GM12878 (cell line): ENCODE results near the gene NOP56. TPM values are rescaled to one million over a fixed set of nuclear protein-coding genes. Genes with fewer than 3 reads are reported as not detected.

Experiments
- ATAC-seq: fragments of 200-7000 bp; cut with Tn5 transposase; 3 replicates; pipeline ENCODE4 v1.9.1; 2020; ENCODE audit warnings: mild to moderate bottlenecking, moderate library complexity
- BruUV-seq: library from RNA; stranded (reverse); fragments of 400-500 nt; replicated peaks from 2 replicates; lab custom pipeline; 2021; lab: Mats Ljungman, UMichigan
- CTCF ChIA-PET: fragments of 300-600 bp; sonication (Branson Sonifier 250); formaldehyde crosslinking; extraction: SDS; loops from one replicate; lab custom pipeline; 2021; ENCODE audit warnings: inconsistent platforms; lab: Yijun Ruan, JAX
- POLR2A ChIA-PET: fragments of 350-600 bp; formaldehyde crosslinking; extraction: SDS; loops from one replicate; lab custom pipeline; 2021; ENCODE audit warnings: inconsistent platforms; lab: Charles Lee
- RAD21 ChIA-PET: fragments of 300-600 bp; sonication (Branson Sonifier 250); formaldehyde crosslinking; loops from one replicate; lab custom pipeline; 2023; ENCODE audit warnings: antibody characterized with exemption; ENCODE audit not compliant: unreplicated experiment; lab: Charles Lee
- SMC1A ChIA-PET: fragments of 300-600 bp; sonication (Branson Sonifier 250); formaldehyde crosslinking; loops from one replicate; lab custom pipeline; 2023; ENCODE audit not compliant: unreplicated experiment, uncharacterized antibody; lab: Charles Lee
- DNase-seq: peaks from one replicate; pipeline ENCODE4 v3.0.0-alpha.2; 2011; ENCODE audit warnings: low read depth, low spot score
- FAIRE-seq: peaks from 3 replicates; lab custom pipeline; 2011; peaks lifted over from hg19 to GRCh38; lab: Jason Lieb, UNC
- H2AFZ ChIP-seq: 2 replicates; pipeline ENCODE4 v1.6.0; 2011; ENCODE audit warnings: low read depth, low read length, control low read depth; ENCODE audit not compliant: control insufficient read depth
- H3K27ac ChIP-seq: 2 replicates; pipeline ENCODE4 v1.5.1; 2011; ENCODE audit warnings: control low read depth; ENCODE audit not compliant: control insufficient read depth, insufficient read depth
- H3K27me3 ChIP-seq, 2 experiments: replicated peaks in 1 of 2; 2 replicates each; pipeline versions ENCODE4 v1.6.0 to v1.6.1; 2011; ENCODE audit warnings: low read length in 1 of 2; ENCODE audit not compliant: control insufficient read depth in 2 of 2, insufficient read depth in 2 of 2
- H3K36me3 ChIP-seq, 2 experiments: 2 replicates each; pipeline ENCODE4 v1.5.1; 2011; ENCODE audit warnings: low read length in 1 of 2; ENCODE audit not compliant: control insufficient read depth in 2 of 2, insufficient read depth in 2 of 2
- H3K4me1 ChIP-seq: 2 replicates; pipeline ENCODE4 v1.6.1; 2011; ENCODE audit warnings: mild to moderate bottlenecking, low read length, moderate library complexity, mixed read lengths; ENCODE audit not compliant: control insufficient read depth, insufficient read depth
- H3K4me2 ChIP-seq: 2 replicates; pipeline ENCODE4 v1.6.0; 2011; ENCODE audit warnings: control low read depth; ENCODE audit not compliant: control insufficient read depth, insufficient read depth
- H3K4me3 ChIP-seq: fragments of 200-600 bp; sonication (generic); 2 replicates; pipeline ENCODE4 v1.5.1; 2016
- H3K79me2 ChIP-seq: 2 replicates; pipeline ENCODE4 v1.6.0; 2011; ENCODE audit warnings: low read length; ENCODE audit not compliant: control insufficient read depth, insufficient read depth
- H3K9ac ChIP-seq: 2 replicates; pipeline ENCODE4 v1.8.0; 2011; ENCODE audit warnings: low read length, control low read depth, mixed read lengths; ENCODE audit not compliant: control insufficient read depth, insufficient read depth
- H3K9me3 ChIP-seq: replicated peaks from 3 replicates; pipeline ENCODE4 v1.5.1; 2011; ENCODE audit warnings: mild to moderate bottlenecking, low read length; ENCODE audit not compliant: control insufficient read depth, insufficient read depth
- H4K20me1 ChIP-seq: 2 replicates; pipeline ENCODE4 v1.6.0; 2011; ENCODE audit not compliant: control insufficient read depth, insufficient read depth
- ATF2 ChIP-seq: IDR thresholded peaks from 2 replicates; pipeline ENCODE4 v1.6.1; 2012; ENCODE audit warnings: low read length, inconsistent platforms
- BCL3 ChIP-seq: IDR thresholded peaks from 2 replicates; pipeline ENCODE4 v1.6.1; 2011; ENCODE audit warnings: borderline replicate concordance, low read depth, mild to moderate bottlenecking, moderate library complexity, low read length; ENCODE audit not compliant: insufficient read depth, poor library complexity, severe bottlenecking
- BRCA1 ChIP-seq: IDR thresholded peaks from 2 replicates; pipeline ENCODE4 v1.6.1; 2011; ENCODE audit warnings: low read depth, low read length, improper control_type of control experiment
- CUX1 ChIP-seq: IDR thresholded peaks from 2 replicates; pipeline ENCODE4 v1.6.1; 2012; ENCODE audit warnings: improper control_type of control experiment, low read depth, low read length; ENCODE audit not compliant: insufficient replicate concordance
- EED ChIP-seq: sonication (generic); IDR thresholded peaks from 2 replicates; pipeline ENCODE4 v1.6.1; 2016; ENCODE audit warnings: antibody characterized with exemption, low read depth
- USF2 ChIP-seq: IDR thresholded peaks from 2 replicates; pipeline ENCODE4 v1.6.1; 2011; ENCODE audit warnings: low read depth, low read length, improper control_type of control experiment, borderline replicate concordance
- WGBS: methylation state at CpG from one replicate; pipeline ENCODE4 v1.1.6; 2016; ENCODE audit warnings: low lambda C conversion rate; ENCODE audit not compliant: insufficient replicate concordance, insufficient coverage; ENCODE audit errors: missing lambda C conversion rate; 5-methylcytosine and 5-hydroxymethylcytosine counted together
- in situ Hi-C: fragments of 300-500 bp; cut with MboI; formaldehyde crosslinking; loops from 9 replicates; pipeline ENCODE4 v1.14.3; 2018; ENCODE audit warnings: mixed read lengths
- intact Hi-C: fragments of 100-400 bp; cut with micrococcal nuclease; formaldehyde crosslinking; loops from one replicate; pipeline ENCODE4 v1.14.2; 2022; ENCODE audit not compliant: unreplicated experiment
- polyA plus RNA-seq, 11 experiments: library from polyadenylated mRNA; depleted of rRNA in 4 of 11; unstranded in 6 of 11; stranded (reverse) in 5 of 11; fragments of >200 nt; fragmentation: Nextera tagmentation in 4 of 11; fragmentation: Illumina TruSeq in 1 of 11; extraction: Ambion mirVana in 4 of 11; extraction: Trizol in 1 of 11; gene quantifications; 1 replicate in 1 of 11; 2 replicates in 10 of 11; pipeline versions ENCODE4 v1.2.1 to v1.2.3, GENCODE V29; 2011 to 2016; ENCODE audit warnings: inconsistent platforms in 2 of 11, missing spikeins in 2 of 11, low read depth in 1 of 11
- total RNA-seq, 4 experiments: library from RNA; depleted of rRNA in 3 of 4; stranded (reverse); fragments of >200 nt in 3 of 4; fragmentation: Illumina TruSeq in 1 of 4; extraction: Trizol in 1 of 4; gene quantifications; 2 replicates each; pipeline versions ENCODE4 v1.2.1 to v1.2.3, GENCODE V29; 2013 to 2021

The NOP56 gene
- total and polyA plus RNA-seq, 10 of the 15 experiments (the other 5 are each of a cell fraction or from before 2014, with no cell fraction given): 254 to 550 (median 464) TPM

GRCh38 chr20:2631228-2631627 lies 21.2 kb upstream of the NOP56 start (continued):
- TF ChIP-seq CUX1 (no peak), ATF2 (no peak)
- TF ChIP-seq, all 136 proteins: peak for 0

- no peaks in the 10 kb centered on the region for H3K79me2 ChIP-seq
- no peak overlapping the region for H3K27ac ChIP-seq
- BruUV-seq: no TSS peak
- no peak overlapping the region for H2AFZ ChIP-seq
- no peak for TF ChIP-seq BCL3
- TF ChIP-seq USF2: no peak
- TF ChIP-seq EED: no peak
- TF ChIP-seq BRCA1: no peak
- H3K4me1 ChIP-seq: no peaks in the 10 kb centered on the region
- FAIRE-seq (no peak), DNase-seq (no peak), ATAC-seq (no peak)
- no peak overlapping the region for H3K4me2 ChIP-seq
- RAD21 ChIA-PET: no interaction called here
- H3K9ac ChIP-seq: no peak overlapping the region
- SMC1A ChIA-PET: no interaction called here
- 0% methylated on average over 1 of the region's 1 CpG for WGBS
- POLR2A ChIA-PET: interaction anchor here (0.6 kb wide), 1 partner anchor 20 kb away, joined by 3 read pairs; no protein-coding TSS in a partner anchor
- no peak overlapping the region for H3K4me3 ChIP-seq
- H3K27me3 ChIP-seq: peaks cover 0 to 11% of the 10 kb centered on the region in 2 experiments; a peak in 1 of 4 replicates
- CTCF ChIA-PET: no interaction called here
- H3K36me3 ChIP-seq: no peaks in the 10 kb centered on the region
- H3K9me3 ChIP-seq: no peaks in the 10 kb centered on the region
- intact Hi-C loops: no loop called here
- in situ Hi-C loops: no loop called here
- H4K20me1 ChIP-seq: no peaks in the 10 kb centered on the region
Measured at GRCh38 chr20:2633381-2633780, 19.1 kb upstream of the NOP56 start.
